ENCODE data around the gene LAMB3. TPM values are rescaled to one million over a fixed set of nuclear protein-coding genes. Genes with fewer than 3 reads are reported as not detected.

The LAMB3 gene
- total RNA-seq, 1 experiment from 2014 or later = 70.2 TPM

- POLR2A ChIA-PET = no interaction called here
- Histone ChIP-seq H3K27me3 (ENCODE audit: insufficient read depth, low read length) (no peaks in the 10 kb centered on the region; the same call in 1 of the 2 replicates), H3K4me3 (replicated peaks in 1 of 2; ENCODE audit: low read depth in 1 of 2, low read length in 2 of 2) (no peak overlapping the region), H3K36me3 (ENCODE audit: control insufficient read depth in 1 of 2, insufficient read depth in 2 of 2, low read length in 2 of 2) (no peaks in the 10 kb centered on the region), H3K9me2 (ENCODE audit: insufficient read depth) (no peaks in the 10 kb centered on the region), H3K4me2 (ENCODE audit: low read length) (no peak overlapping the region), H3K79me2 (ENCODE audit: insufficient read depth, low read length) (no peaks in the 10 kb centered on the region), H2AFZ (ENCODE audit: low read depth, low read length, poor library complexity, severe bottlenecking) (no peak overlapping the region), H3K27ac (ENCODE audit: low read depth, low read length) (no peak overlapping the region), H4K20me1 (ENCODE audit: insufficient read depth) (no peaks in the 10 kb centered on the region), H3K9ac (ENCODE audit: low read length) (no peak overlapping the region), H3K9me3 (ENCODE audit: control insufficient read depth in 1 of 2, insufficient read depth in 1 of 2, low read depth in 1 of 2, low read length in 2 of 2) (no peaks in the 10 kb centered on the region), H3K4me1 (ENCODE audit: control insufficient read depth in 1 of 2, insufficient read depth in 2 of 2, low read length in 2 of 2) (peaks cover 6 to 12% of the 10 kb centered on the region in 2 experiments; a peak in 3 of 4 replicates)
- CTCF ChIA-PET = no interaction called here
- ATAC-seq (no peak), DNase-seq (ENCODE audit: low read depth, low spot score) (no peak)
- intact Hi-C loops (cut with micrococcal nuclease) = no loop called here
- no TSS peak for BruUV-seq (replicated peaks)
- RAD21 ChIA-PET (ENCODE audit: low non-redundant PET in 1 of 2, low total read pairs in 2 of 2, uncharacterized antibody in 2 of 2, unreplicated experiment in 2 of 2) = no interaction called here
- no peak for TF ChIP-seq SIN3A (IDR thresholded peaks at IDR 0.05; ENCODE audit: low read depth)
- TF ChIP-seq SRF (IDR thresholded peaks at IDR 0.05; ENCODE audit: low read depth) = no peak
- no peak for TF ChIP-seq ATF3 (IDR thresholded peaks at IDR 0.05)
- no peak for TF ChIP-seq POLR2A (IDR thresholded peaks at IDR 0.05; ENCODE audit: borderline replicate concordance, extremely low read depth, insufficient read depth, insufficient read length)
- no peak for TF ChIP-seq RAD21 (IDR thresholded peaks at IDR 0.05; ENCODE audit: low read depth)
- TF ChIP-seq CBX3 (IDR thresholded peaks at IDR 0.05; ENCODE audit: low read depth) = no peak
- no peak for TF ChIP-seq ZFX (IDR thresholded peaks at IDR 0.05)
These were observed 65.9 kb downstream of the LAMB3 start for GRCh38 chr1:209586221-209586740.

DNA sequence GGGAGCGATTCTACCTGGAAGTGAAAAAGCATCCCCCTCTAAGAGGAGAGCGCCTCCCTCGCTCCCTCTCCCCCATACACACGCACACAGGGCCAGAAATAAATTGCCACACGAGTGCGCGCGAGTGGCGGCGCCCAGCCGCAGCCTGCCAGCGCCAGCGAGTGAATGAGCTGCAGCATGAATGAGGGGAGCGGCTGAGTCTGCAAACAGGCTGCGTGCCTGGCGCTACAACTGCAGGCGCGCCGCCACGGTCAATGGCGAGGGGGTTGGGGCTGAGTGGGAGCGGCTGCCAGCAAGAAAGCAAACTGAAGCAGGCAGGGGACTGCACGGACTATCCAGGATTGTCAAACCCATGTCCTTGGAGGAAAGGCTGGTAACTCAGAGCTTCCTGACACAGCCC is 66.6 kb downstream of the LAMB3 start:
- DNase-seq (ENCODE audit: low read depth, low spot score) = no peak
- Histone ChIP-seq H3K9ac (ENCODE audit: low read length) (no peak overlapping the region), H3K36me3 (ENCODE audit: control insufficient read depth in 1 of 2, insufficient read depth in 2 of 2, low read length in 2 of 2) (no peaks in the 10 kb centered on the region), H3K27ac (ENCODE audit: low read depth, low read length) (no peak overlapping the region), H3K79me2 (ENCODE audit: insufficient read depth, low read length) (no peaks in the 10 kb centered on the region), H3K9me2 (ENCODE audit: insufficient read depth) (no peaks in the 10 kb centered on the region), H2AFZ (ENCODE audit: low read depth, low read length, poor library complexity, severe bottlenecking) (no peak overlapping the region), H3K4me3 (replicated peaks in 1 of 2; ENCODE audit: low read depth in 1 of 2, low read length in 2 of 2) (no peak overlapping the region), H3K9me3 (ENCODE audit: control insufficient read depth in 1 of 2, insufficient read depth in 1 of 2, low read depth in 1 of 2, low read length in 2 of 2) (no peaks in the 10 kb centered on the region), H3K4me2 (ENCODE audit: low read length) (no peak overlapping the region), H3K4me1 (ENCODE audit: control insufficient read depth in 1 of 2, insufficient read depth in 2 of 2, low read length in 2 of 2) (peaks cover 6 to 12% of the 10 kb centered on the region in 2 experiments; a peak in 3 of 4 replicates), H4K20me1 (ENCODE audit: insufficient read depth) (no peaks in the 10 kb centered on the region), H3K27me3 (ENCODE audit: insufficient read depth, low read length) (no peaks in the 10 kb centered on the region; the same call in 1 of the 2 replicates)
- no TSS peak for BruUV-seq (replicated peaks)
- intact Hi-C loops (cut with micrococcal nuclease) = no loop called here
- ChIA-PET RAD21 (ENCODE audit: low non-redundant PET in 1 of 2, low total read pairs in 2 of 2, uncharacterized antibody in 2 of 2, unreplicated experiment in 2 of 2) (no interaction called here), POLR2A (no interaction called here), CTCF (interaction anchor here (1.0 to 3.1 kb wide), 2 partner anchors 9 to 16 kb away, joined by 3 to 10 read pairs; no protein-coding TSS in a partner anchor)
- no peak for TF ChIP-seq SRF (IDR thresholded peaks at IDR 0.05; ENCODE audit: low read depth)
- TF ChIP-seq MAX (IDR thresholded peaks at IDR 0.05) = no peak
- no peak for TF ChIP-seq POLR2A (IDR thresholded peaks at IDR 0.05; ENCODE audit: borderline replicate concordance, extremely low read depth, insufficient read depth, insufficient read length)
- TF ChIP-seq ZFX (IDR thresholded peaks at IDR 0.05) = no peak
- TF ChIP-seq JUND (IDR thresholded peaks at IDR 0.05) = no peak
- TF ChIP-seq, protein P1, sequence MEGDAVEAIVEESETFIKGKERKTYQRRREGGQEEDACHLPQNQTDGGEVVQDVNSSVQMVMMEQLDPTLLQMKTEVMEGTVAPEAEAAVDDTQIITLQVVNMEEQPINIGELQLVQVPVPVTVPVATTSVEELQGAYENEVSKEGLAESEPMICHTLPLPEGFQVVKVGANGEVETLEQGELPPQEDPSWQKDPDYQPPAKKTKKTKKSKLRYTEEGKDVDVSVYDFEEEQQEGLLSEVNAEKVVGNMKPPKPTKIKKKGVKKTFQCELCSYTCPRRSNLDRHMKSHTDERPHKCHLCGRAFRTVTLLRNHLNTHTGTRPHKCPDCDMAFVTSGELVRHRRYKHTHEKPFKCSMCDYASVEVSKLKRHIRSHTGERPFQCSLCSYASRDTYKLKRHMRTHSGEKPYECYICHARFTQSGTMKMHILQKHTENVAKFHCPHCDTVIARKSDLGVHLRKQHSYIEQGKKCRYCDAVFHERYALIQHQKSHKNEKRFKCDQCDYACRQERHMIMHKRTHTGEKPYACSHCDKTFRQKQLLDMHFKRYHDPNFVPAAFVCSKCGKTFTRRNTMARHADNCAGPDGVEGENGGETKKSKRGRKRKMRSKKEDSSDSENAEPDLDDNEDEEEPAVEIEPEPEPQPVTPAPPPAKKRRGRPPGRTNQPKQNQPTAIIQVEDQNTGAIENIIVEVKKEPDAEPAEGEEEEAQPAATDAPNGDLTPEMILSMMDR (IDR thresholded peaks at IDR 0.05 in 2 of 3, conservative IDR thresholded peaks at IDR 0.05 in 1 of 3; ENCODE audit: borderline replicate concordance in 1 of 3, insufficient read depth in 1 of 3, low read depth in 2 of 3, low read length in 2 of 3) = no peak
- no peak for TF ChIP-seq TCF7L2 (IDR thresholded peaks at IDR 0.05; ENCODE audit: borderline replicate concordance, extremely low read depth, insufficient read depth, insufficient read length)
- no peak for TF ChIP-seq EGR1 (IDR thresholded peaks at IDR 0.05; ENCODE audit: low read depth)
- TF ChIP-seq ATF3 (IDR thresholded peaks at IDR 0.05) = no peak
- TF ChIP-seq POLR2AphosphoS5 (IDR thresholded peaks at IDR 0.05; ENCODE audit: low read depth, low read length) = no peak
- TF ChIP-seq CBX3 (IDR thresholded peaks at IDR 0.05; ENCODE audit: low read depth) = no peak
- ATAC-seq = no peak
